GM12878 (cell line): ENCODE results near the gene ALG2. TPM values are rescaled to one million over a fixed set of nuclear protein-coding genes. Genes with fewer than 3 reads are reported as not detected.
A peak's percentile ranks its signal among the peaks of the same experiment; 100 is the strongest.

Source experiments
- ATAC-seq: fragments of 200-7000 bp; cut with Tn5 transposase; 3 replicates; pipeline ENCODE4 v1.9.1; 2020; ENCODE audit warnings: mild to moderate bottlenecking, moderate library complexity
- BruUV-seq: library from RNA; stranded (reverse); fragments of 400-500 nt; replicated peaks from 2 replicates; lab custom pipeline; 2021; lab: Mats Ljungman, UMichigan
- CTCF ChIA-PET: fragments of 300-600 bp; sonication (Branson Sonifier 250); formaldehyde crosslinking; extraction: SDS; loops from one replicate; lab custom pipeline; 2021; ENCODE audit warnings: inconsistent platforms; lab: Yijun Ruan, JAX
- POLR2A ChIA-PET: fragments of 350-600 bp; formaldehyde crosslinking; extraction: SDS; loops from one replicate; lab custom pipeline; 2021; ENCODE audit warnings: inconsistent platforms; lab: Charles Lee
- RAD21 ChIA-PET: fragments of 300-600 bp; sonication (Branson Sonifier 250); formaldehyde crosslinking; loops from one replicate; lab custom pipeline; 2023; ENCODE audit warnings: antibody characterized with exemption; ENCODE audit not compliant: unreplicated experiment; lab: Charles Lee
- SMC1A ChIA-PET: fragments of 300-600 bp; sonication (Branson Sonifier 250); formaldehyde crosslinking; loops from one replicate; lab custom pipeline; 2023; ENCODE audit not compliant: unreplicated experiment, uncharacterized antibody; lab: Charles Lee
- DNase-seq: peaks from one replicate; pipeline ENCODE4 v3.0.0-alpha.2; 2011; ENCODE audit warnings: low read depth, low spot score
- FAIRE-seq: peaks from 3 replicates; lab custom pipeline; 2011; peaks lifted over from hg19 to GRCh38; lab: Jason Lieb, UNC
- H2AFZ ChIP-seq: 2 replicates; pipeline ENCODE4 v1.6.0; 2011; ENCODE audit warnings: low read depth, low read length, control low read depth; ENCODE audit not compliant: control insufficient read depth
- H3K27ac ChIP-seq: 2 replicates; pipeline ENCODE4 v1.5.1; 2011; ENCODE audit warnings: control low read depth; ENCODE audit not compliant: control insufficient read depth, insufficient read depth
- H3K27me3 ChIP-seq, 2 experiments: replicated peaks in 1 of 2; 2 replicates each; pipeline versions ENCODE4 v1.6.0 to v1.6.1; 2011; ENCODE audit warnings: low read length in 1 of 2; ENCODE audit not compliant: control insufficient read depth in 2 of 2, insufficient read depth in 2 of 2
- H3K36me3 ChIP-seq, 2 experiments: 2 replicates each; pipeline ENCODE4 v1.5.1; 2011; ENCODE audit warnings: low read length in 1 of 2; ENCODE audit not compliant: control insufficient read depth in 2 of 2, insufficient read depth in 2 of 2
- H3K4me1 ChIP-seq: 2 replicates; pipeline ENCODE4 v1.6.1; 2011; ENCODE audit warnings: mild to moderate bottlenecking, low read length, moderate library complexity, mixed read lengths; ENCODE audit not compliant: control insufficient read depth, insufficient read depth
- H3K4me2 ChIP-seq: 2 replicates; pipeline ENCODE4 v1.6.0; 2011; ENCODE audit warnings: control low read depth; ENCODE audit not compliant: control insufficient read depth, insufficient read depth
- H3K4me3 ChIP-seq: fragments of 200-600 bp; sonication (generic); 2 replicates; pipeline ENCODE4 v1.5.1; 2016
- H3K79me2 ChIP-seq: 2 replicates; pipeline ENCODE4 v1.6.0; 2011; ENCODE audit warnings: low read length; ENCODE audit not compliant: control insufficient read depth, insufficient read depth
- H3K9ac ChIP-seq: 2 replicates; pipeline ENCODE4 v1.8.0; 2011; ENCODE audit warnings: low read length, control low read depth, mixed read lengths; ENCODE audit not compliant: control insufficient read depth, insufficient read depth
- H3K9me3 ChIP-seq: replicated peaks from 3 replicates; pipeline ENCODE4 v1.5.1; 2011; ENCODE audit warnings: mild to moderate bottlenecking, low read length; ENCODE audit not compliant: control insufficient read depth, insufficient read depth
- H4K20me1 ChIP-seq: 2 replicates; pipeline ENCODE4 v1.6.0; 2011; ENCODE audit not compliant: control insufficient read depth, insufficient read depth
- EZH2 ChIP-seq: IDR thresholded peaks from 2 replicates; pipeline ENCODE4 v1.6.1; 2012; ENCODE audit warnings: low read depth, mild to moderate bottlenecking, control low read depth, inconsistent platforms, low read length, borderline replicate concordance; ENCODE audit not compliant: control insufficient read depth
- FOXM1 ChIP-seq: IDR thresholded peaks from 2 replicates; pipeline ENCODE4 v1.6.1; 2012; ENCODE audit warnings: low read depth, mild to moderate bottlenecking, inconsistent platforms, low read length, moderate library complexity
- IKZF1 ChIP-seq: fragments of 450-650 bp; conservative IDR thresholded peaks from 2 replicates; pipeline ENCODE4 v1.6.1; 2017; ENCODE audit warnings: antibody characterized with exemption, mild to moderate bottlenecking
- IKZF2 ChIP-seq, 2 experiments: fragments of 450-650 bp; IDR thresholded peaks; 2 replicates each; pipeline ENCODE4 v1.6.1; 2017; ENCODE audit warnings: mild to moderate bottlenecking in 2 of 2, moderate library complexity in 2 of 2
- NFIC ChIP-seq: IDR thresholded peaks from 2 replicates; pipeline ENCODE4 v1.6.1; 2012; ENCODE audit warnings: low read depth, mild to moderate bottlenecking, inconsistent platforms, low read length, moderate library complexity
- NFYB ChIP-seq: IDR thresholded peaks from 2 replicates; pipeline ENCODE4 v1.6.1; 2011; ENCODE audit warnings: low read depth, mild to moderate bottlenecking, low read length, improper control_type of control experiment, moderate library complexity; ENCODE audit not compliant: insufficient read depth
- NR2F1 ChIP-seq: fragments of 450-650 bp; conservative IDR thresholded peaks from 2 replicates; pipeline ENCODE4 v1.6.1; 2017; ENCODE audit warnings: mild to moderate bottlenecking
- PAX5 ChIP-seq: IDR thresholded peaks from 2 replicates; pipeline ENCODE4 v1.6.1; 2011; ENCODE audit warnings: low read depth, low read length, borderline replicate concordance
- PAX8 ChIP-seq: fragments of 450-650 bp; IDR thresholded peaks from 2 replicates; pipeline ENCODE4 v1.6.1; 2017; ENCODE audit warnings: mild to moderate bottlenecking, moderate library complexity
- SREBF2 ChIP-seq: IDR thresholded peaks from 2 replicates; pipeline ENCODE4 v1.6.1; 2012; ENCODE audit warnings: mild to moderate bottlenecking, low read length
- TCF3 ChIP-seq: IDR thresholded peaks from 2 replicates; pipeline ENCODE4 v1.6.1; 2012; ENCODE audit warnings: low read depth, mild to moderate bottlenecking, low read length, borderline replicate concordance; ENCODE audit not compliant: insufficient read depth
- ZBTB40 ChIP-seq: fragments of 450-650 bp; IDR thresholded peaks from 2 replicates; pipeline ENCODE4 v1.6.1; 2016; ENCODE audit warnings: mild to moderate bottlenecking, moderate library complexity, borderline replicate concordance
- ZNF274 ChIP-seq: IDR thresholded peaks from one replicate; pipeline ENCODE4 v1.8.0; 2011; ENCODE audit not compliant: insufficient read length, insufficient read depth
- ZNF384 ChIP-seq: IDR thresholded peaks from 2 replicates; pipeline ENCODE4 v1.6.1; 2012; ENCODE audit warnings: low read depth, mild to moderate bottlenecking, low read length, improper control_type of control experiment, borderline replicate concordance
- ZZZ3 ChIP-seq: IDR thresholded peaks from 2 replicates; pipeline ENCODE4 v1.6.1; 2011; ENCODE audit warnings: low read depth; ENCODE audit not compliant: control insufficient read depth, insufficient read length
- WGBS: methylation state at CpG from one replicate; pipeline ENCODE4 v1.1.6; 2016; ENCODE audit warnings: low lambda C conversion rate; ENCODE audit not compliant: insufficient replicate concordance, insufficient coverage; ENCODE audit errors: missing lambda C conversion rate; 5-methylcytosine and 5-hydroxymethylcytosine counted together
- in situ Hi-C: fragments of 300-500 bp; cut with MboI; formaldehyde crosslinking; loops from 9 replicates; pipeline ENCODE4 v1.14.3; 2018; ENCODE audit warnings: mixed read lengths
- intact Hi-C: fragments of 100-400 bp; cut with micrococcal nuclease; formaldehyde crosslinking; loops from one replicate; pipeline ENCODE4 v1.14.2; 2022; ENCODE audit not compliant: unreplicated experiment
- polyA plus RNA-seq, 11 experiments: library from polyadenylated mRNA; depleted of rRNA in 4 of 11; unstranded in 6 of 11; stranded (reverse) in 5 of 11; fragments of >200 nt; fragmentation: Nextera tagmentation in 4 of 11; fragmentation: Illumina TruSeq in 1 of 11; extraction: Ambion mirVana in 4 of 11; extraction: Trizol in 1 of 11; gene quantifications; 1 replicate in 1 of 11; 2 replicates in 10 of 11; pipeline versions ENCODE4 v1.2.1 to v1.2.3, GENCODE V29; 2011 to 2016; ENCODE audit warnings: inconsistent platforms in 2 of 11, missing spikeins in 2 of 11, low read depth in 1 of 11
- total RNA-seq, 4 experiments: library from RNA; depleted of rRNA in 3 of 4; stranded (reverse); fragments of >200 nt in 3 of 4; fragmentation: Illumina TruSeq in 1 of 4; extraction: Trizol in 1 of 4; gene quantifications; 2 replicates each; pipeline versions ENCODE4 v1.2.1 to v1.2.3, GENCODE V29; 2013 to 2021

The ALG2 gene
- total and polyA plus RNA-seq, 10 of the 15 experiments (the other 5 are each of a cell fraction or from before 2014, with no cell fraction given), result 8.8 to 52.5 (median 38.6) TPM

DNA sequence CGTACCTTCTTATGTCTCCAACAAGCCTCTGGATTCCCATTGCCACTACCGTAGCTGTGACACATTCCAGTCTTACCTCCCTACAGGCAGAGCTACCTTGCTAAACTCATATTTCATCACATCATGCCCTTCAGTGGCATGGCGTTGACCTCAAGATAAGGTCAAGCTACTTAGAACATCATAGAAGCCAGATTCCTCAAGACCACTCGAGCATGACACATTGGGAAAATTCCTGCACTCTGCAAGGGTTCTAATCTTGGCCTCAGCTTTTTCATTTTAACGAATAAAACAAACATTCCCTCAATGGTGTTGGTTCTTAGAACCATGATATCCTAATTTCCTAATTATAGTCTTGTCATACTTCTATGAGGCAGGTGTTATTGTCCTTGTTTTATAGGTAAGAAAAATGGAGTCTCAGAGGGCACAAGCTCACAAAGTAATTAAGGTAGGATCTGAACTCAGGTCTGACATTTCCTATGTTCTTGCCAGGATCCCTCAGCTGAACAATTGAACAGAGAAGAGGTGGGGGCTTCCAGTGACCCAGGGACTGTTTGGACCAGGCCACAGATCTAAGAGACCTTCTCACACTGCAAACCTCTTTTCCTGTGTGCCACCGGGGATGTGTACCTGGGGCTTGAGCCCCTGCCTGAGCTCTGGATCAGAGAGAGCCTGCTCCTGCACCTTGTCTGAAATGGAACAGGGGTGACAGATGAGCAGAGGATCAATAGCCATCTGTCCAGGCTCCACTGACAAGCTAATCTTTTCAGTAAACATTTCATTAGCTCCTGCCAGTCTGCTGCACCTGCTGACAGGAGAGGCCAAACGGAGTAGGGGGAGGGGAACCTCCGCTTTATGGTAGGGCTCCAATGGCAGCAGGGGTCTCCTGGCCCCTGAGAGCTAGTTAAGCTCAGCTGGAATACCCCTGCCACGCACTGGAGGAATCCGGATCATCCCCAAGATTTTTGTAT, 49.3 kb downstream of the ALG2 start (continued):
- TF ChIP-seq ZZZ3 (no peak), EZH2 (no peak), TCF3 (no peak)

DNA sequence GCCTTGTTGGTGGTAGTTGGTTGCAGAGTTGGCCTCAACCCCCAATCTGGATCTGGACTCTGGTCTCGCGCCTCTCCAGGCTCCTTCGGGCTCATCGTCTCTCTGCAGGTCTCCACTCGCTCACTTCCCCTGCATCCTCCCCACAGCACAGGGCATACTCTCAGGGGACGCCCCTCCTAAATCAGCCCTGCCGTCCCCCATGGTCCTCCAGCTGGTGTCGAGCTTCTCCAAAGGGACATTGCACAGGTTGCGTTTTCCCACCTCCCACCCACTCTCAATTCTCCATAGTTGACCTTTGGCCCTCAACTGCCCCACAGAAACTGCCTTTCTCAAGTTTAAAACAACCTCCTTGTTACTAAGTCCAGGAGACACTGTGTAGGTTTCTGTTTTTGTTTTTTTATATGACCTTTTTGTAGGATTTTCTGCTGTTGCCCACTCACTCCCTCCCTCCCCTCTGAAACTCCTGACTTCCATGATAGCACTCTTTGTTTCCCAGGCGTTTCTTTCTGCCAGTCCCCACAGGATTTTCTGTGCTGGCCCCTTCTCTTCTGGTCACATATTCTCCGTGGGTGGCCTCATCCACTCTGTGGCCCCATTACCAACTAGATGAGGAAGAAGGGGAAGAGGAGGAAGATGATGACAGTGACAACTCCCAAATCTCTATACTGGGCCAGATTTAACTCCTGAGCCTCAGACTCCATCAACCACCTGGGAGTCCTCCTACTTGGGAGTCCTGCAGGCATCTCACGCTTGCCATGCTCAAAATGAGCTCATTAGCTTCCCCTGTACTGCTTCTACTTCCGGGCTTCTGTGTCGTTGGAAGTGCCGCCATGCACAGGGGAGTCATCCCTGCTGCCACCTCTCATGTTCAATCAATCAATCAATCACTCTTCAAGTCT, 50.3 kb downstream of the ALG2 start:
- Histone ChIP-seq H3K27ac (no peak overlapping the region), H3K79me2 (no peaks in the 10 kb centered on the region), H3K36me3 (no peaks in the 10 kb centered on the region), H4K20me1 (no peaks in the 10 kb centered on the region), H3K27me3 (no peaks in the 10 kb centered on the region), H2AFZ (no peak overlapping the region), H3K4me3 (no peak overlapping the region), H3K9ac (no peak overlapping the region), H3K4me1 (peaks cover 15% of the 10 kb centered on the region), H3K4me2 (no peak overlapping the region), H3K9me3 (no peaks in the 10 kb centered on the region)
- POLR2A ChIA-PET, result interaction anchor here (2.2 to 2.5 kb wide), 3 partner anchors 7 to 51 kb away, joined by 6 to 11 read pairs (median 10); partner anchors contain the start of genes ALG2 and SEC61B
- 71% methylated on average over 15 of the region's 15 CpGs for WGBS
- no TSS peak for BruUV-seq
- in situ Hi-C loops, result no loop called here
- intact Hi-C loops, result no loop called here
- ATAC-seq (no peak), FAIRE-seq (no peak), DNase-seq (no peak)
- SMC1A ChIA-PET, result interaction anchor here (0.6 to 5.0 kb wide), 6 partner anchors 8 to 133 kb away, joined by 3 to 62 read pairs (median 4); no protein-coding TSS in a partner anchor
- peak; percentile 87 for TF ChIP-seq NR2F1
- no peak for TF ChIP-seq FOXM1
- no peak for TF ChIP-seq SREBF2
- TF ChIP-seq PAX5, result no peak
- TF ChIP-seq ZNF384, result no peak
- TF ChIP-seq NFIC, result no peak
- TF ChIP-seq IKZF2 (IDR thresholded peaks at IDR 0.05), result peak; percentile 31 to 48; a peak in 2 of 4 replicates
- TF ChIP-seq IKZF1, result peak; percentile 86
- no peak for TF ChIP-seq NFYB
- no peak for TF ChIP-seq PAX8
- TF ChIP-seq ZNF274, result no peak
- no peak for TF ChIP-seq ZBTB40
- CTCF ChIA-PET, result interaction anchor here (1.1 to 8.5 kb wide), 5 partner anchors 8 to 654 kb away, joined by 3 to 75 read pairs (median 8); no protein-coding TSS in a partner anchor
- RAD21 ChIA-PET, result interaction anchor here (0.8 to 7.1 kb wide), 5 partner anchors 12 to 61 kb away, joined by 3 to 58 read pairs (median 3); no protein-coding TSS in a partner anchor
